Inferior parietal cortex (tissue), 1 donor: ENCODE results near the gene GAB3.
"Not testable (repeated sequence)": the region's sequence is repeated elsewhere in the genome, so short reads cannot be mapped to it uniquely, and the experiment has no call there.

ENCODE experiments used
- DNase-seq: peaks from one replicate; pipeline ENCODE4 v3.0.0-alpha.2; 2016; ENCODE audit errors: extremely low spot score

Gene GAB3

GRCh38 chrX:154724993-154725756, 25.7 kb downstream of the GAB3 start:
- no peak for DNase-seq

GRCh38 chrX:154721155-154721554, 29.7 kb downstream of the GAB3 start:
- no peak for DNase-seq

- no peak for DNase-seq
These were observed 30.8 kb downstream of the GAB3 start for GRCh38 chrX:154720067-154720466.

GRCh38 chrX:154719132-154719675, 31.7 kb downstream of the GAB3 start:
- DNase-seq, result no peak

- DNase-seq, result no peak
These were observed 32.3 kb downstream of the GAB3 start for GRCh38 chrX:154718616-154719015.

- no peak for DNase-seq
These were observed 33.1 kb downstream of the GAB3 start for GRCh38 chrX:154717824-154718223.

GRCh38 chrX:154715825-154716224, 35.1 kb downstream of the GAB3 start:
- DNase-seq, result no peak

- DNase-seq, result peak; percentile 77
These were observed 36.0 kb downstream of the GAB3 start for GRCh38 chrX:154714925-154715324.

GRCh38 chrX:154712781-154713740, 37.8 kb downstream of the GAB3 start:
- DNase-seq, result no peak

- no peak for DNase-seq
These were observed 39.6 kb downstream of the GAB3 start for GRCh38 chrX:154711264-154711663.

- DNase-seq, result no peak
These were observed 40.6 kb downstream of the GAB3 start for GRCh38 chrX:154710309-154710708.

GRCh38 chrX:154698630-154699248, 52.1 kb downstream of the GAB3 start:
- no peak for DNase-seq

- no peak for DNase-seq
These were observed 54.2 kb downstream of the GAB3 start for GRCh38 chrX:154696676-154697045.

GRCh38 chrX:154695911-154696675, 54.8 kb downstream of the GAB3 start:
- DNase-seq, result no peak

- no peak for DNase-seq
These were observed 57.5 kb downstream of the GAB3 start for GRCh38 chrX:154693394-154693793.

GRCh38 chrX:154690438-154690837, 60.4 kb downstream of the GAB3 start:
- not testable (repeated sequence) for DNase-seq

GRCh38 chrX:154672084-154672483, 78.8 kb downstream of the GAB3 start:
- not testable (repeated sequence) for DNase-seq

- not testable (repeated sequence) for DNase-seq
These were observed 80.0 kb downstream of the GAB3 start for GRCh38 chrX:154670848-154671247.

- no peak for DNase-seq
These were observed 89.0 kb downstream of the GAB3 start for GRCh38 chrX:154661899-154662298.

- no peak for DNase-seq
These were observed 89.7 kb downstream of the GAB3 start for GRCh38 chrX:154661170-154661569.

GRCh38 chrX:154660541-154660940, 90.3 kb downstream of the GAB3 start:
- no peak for DNase-seq
